ENCODE measurements around the gene CHFR. TPM values are rescaled to one million over a fixed set of nuclear protein-coding genes. Genes with fewer than 3 reads are reported as not detected.
"Not testable (repeated sequence)": the region's sequence is repeated elsewhere in the genome, so short reads cannot be mapped to it uniquely, and the experiment has no call there.

The CHFR gene
- total RNA-seq, 2 experiments from 2014 or later = 41.2 to 42.9 TPM

- H3K27me3 Mint-ChIP-seq; H3K4me3 Mint-ChIP-seq; H3K27ac Mint-ChIP-seq; intact Hi-C loops (cut with micrococcal nuclease); CTCF ChIA-PET; DNase-seq; H3K9me3 Mint-ChIP-seq: not testable (repeated sequence)
- H3K4me1 Mint-ChIP-seq (ENCODE audit: low read depth) = peaks cover 30% of the 10 kb centered on the region
- POLR2A ChIA-PET = interaction anchor here (1.1 kb wide), 1 partner anchor 51 kb away, joined by 3 read pairs; the partner anchor contains the start of gene CHFR
- H3K36me3 Mint-ChIP-seq = peaks cover 10% of the 10 kb centered on the region
Observed at GRCh38 chr12:132836230-132836629, 51.2 kb downstream of the CHFR start.

GRCh38 chr12:132835076-132836025 lies 52.1 kb downstream of the CHFR start:
- POLR2A ChIA-PET = no interaction called here
- H3K4me3 Mint-ChIP-seq = peak overlapping the region; percentile 16

GRCh38 chr12:132834181-132834711 lies 53.2 kb downstream of the CHFR start:
- no peaks in the 10 kb centered on the region for H3K9me3 Mint-ChIP-seq
- H3K36me3 Mint-ChIP-seq = peaks cover 3% of the 10 kb centered on the region
- no peaks in the 10 kb centered on the region for H3K27me3 Mint-ChIP-seq
- H3K4me1 Mint-ChIP-seq (ENCODE audit: low read depth) = peaks cover 34% of the 10 kb centered on the region
- H3K4me3 Mint-ChIP-seq = peak overlapping the region; percentile 49
- ChIA-PET CTCF (interaction anchor here (1.7 kb wide), 1 partner anchor 71 kb away, joined by 7 read pairs; no protein-coding TSS in a partner anchor), POLR2A (no interaction called here)
- intact Hi-C loops (cut with micrococcal nuclease) = no loop called here
- peak; percentile 63 for DNase-seq
- peak overlapping the region; percentile 94 for H3K27ac Mint-ChIP-seq

More at GRCh38 chr12:132835076-132836025, 52.1 kb downstream of the CHFR start:
- peak overlapping the region; percentile 94 for H3K27ac Mint-ChIP-seq
- no peaks in the 10 kb centered on the region for H3K9me3 Mint-ChIP-seq
- peaks cover 30% of the 10 kb centered on the region for H3K4me1 Mint-ChIP-seq (ENCODE audit: low read depth)
- H3K36me3 Mint-ChIP-seq = peaks cover 7% of the 10 kb centered on the region
- CTCF ChIA-PET = no interaction called here
- DNase-seq = no peak
- no peaks in the 10 kb centered on the region for H3K27me3 Mint-ChIP-seq
- intact Hi-C loops (cut with micrococcal nuclease) = no loop called here

DNA sequence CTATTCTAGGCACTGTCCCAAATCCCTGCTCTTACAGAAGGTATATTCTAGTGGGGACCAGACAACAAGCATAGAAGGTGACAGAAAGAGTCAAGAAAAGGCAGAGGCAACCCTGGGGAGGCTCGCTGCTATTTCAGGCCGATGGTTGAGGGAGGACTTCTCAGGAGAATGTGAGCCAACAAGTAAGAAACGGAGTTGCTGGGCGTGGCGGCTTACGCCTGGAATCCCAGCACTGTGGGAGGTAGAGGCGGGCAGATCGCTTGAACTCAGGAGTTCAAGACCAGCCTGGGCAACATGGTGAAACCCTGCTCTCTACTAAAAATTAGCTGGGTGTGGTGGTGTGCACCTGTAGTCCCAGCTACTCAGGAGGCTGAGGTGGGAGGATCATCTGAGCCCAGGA lies 54.1 kb downstream of the CHFR start:
- H3K4me1 Mint-ChIP-seq (ENCODE audit: low read depth) = peaks cover 35% of the 10 kb centered on the region
- H3K9me3 Mint-ChIP-seq = no peaks in the 10 kb centered on the region
- POLR2A ChIA-PET = no interaction called here
- intact Hi-C loops (cut with micrococcal nuclease) = no loop called here
- H3K27ac Mint-ChIP-seq = peak overlapping the region; percentile 94
- DNase-seq = no peak
- CTCF ChIA-PET = interaction anchor here (1.7 kb wide), 1 partner anchor 72 kb away, joined by 7 read pairs; no protein-coding TSS in a partner anchor
- H3K4me3 Mint-ChIP-seq = no peak overlapping the region
- no peaks in the 10 kb centered on the region for H3K27me3 Mint-ChIP-seq
- peaks cover 2% of the 10 kb centered on the region for H3K36me3 Mint-ChIP-seq

GRCh38 chr12:132831771-132832170 lies 55.6 kb downstream of the CHFR start:
- Mint-ChIP-seq H3K4me1 (ENCODE audit: low read depth) (peaks cover 45% of the 10 kb centered on the region), H3K36me3 (peaks cover 12% of the 10 kb centered on the region), H3K27me3 (no peaks in the 10 kb centered on the region), H3K9me3 (no peaks in the 10 kb centered on the region), H3K4me3 (no peak overlapping the region), H3K27ac (no peak overlapping the region)
- intact Hi-C loops (cut with micrococcal nuclease) = no loop called here
- no peak for DNase-seq
- CTCF ChIA-PET = no interaction called here
- POLR2A ChIA-PET = no interaction called here

DNA sequence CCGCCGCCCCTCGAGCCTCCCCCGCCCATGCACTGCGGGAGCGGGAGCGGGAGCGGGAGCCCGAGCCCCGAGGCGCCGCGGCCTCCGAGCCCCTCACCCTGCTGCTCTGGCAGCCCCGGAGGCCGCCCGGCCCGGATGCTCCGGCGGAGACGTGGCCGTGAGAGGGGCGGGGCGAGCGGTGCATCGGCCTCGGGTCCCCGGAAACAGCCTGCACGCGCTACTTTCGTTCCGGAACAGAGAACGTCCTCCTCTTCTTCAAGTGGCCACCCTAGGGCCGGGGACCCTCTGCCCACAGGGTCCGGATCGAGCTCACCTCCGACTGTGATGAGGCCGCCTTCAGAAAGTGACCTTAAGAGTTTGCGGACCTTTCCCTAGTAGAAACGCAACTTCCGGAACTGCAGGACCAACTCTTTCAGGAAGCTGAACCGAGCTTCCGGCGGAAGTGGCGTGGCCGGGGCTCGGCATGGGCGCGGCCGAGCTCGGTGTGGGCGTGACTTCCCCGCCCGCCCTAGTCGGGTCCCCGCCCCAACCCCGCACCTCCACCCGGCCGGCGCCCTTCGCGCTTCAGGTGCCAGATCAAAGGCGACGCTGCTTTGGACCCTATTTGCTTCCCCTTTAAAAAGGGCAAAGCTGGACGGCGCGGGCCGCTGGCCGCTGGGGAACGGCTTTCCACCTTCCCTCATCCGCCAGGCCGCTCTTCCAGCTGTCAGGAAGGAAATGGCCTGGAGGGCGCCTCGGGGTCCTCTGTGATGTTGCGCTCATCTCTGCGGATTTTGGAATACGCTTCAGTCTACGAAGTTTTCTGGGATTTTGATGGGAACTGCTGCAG lies 58.5 kb downstream of the CHFR start, which contains the start of gene GOLGA3:
TSS of gene GOLGA3 (minus strand) at position 164 of the 829 bp plus-strand sequence. CDS start 6,741 bp downstream, outside the sequence.
- H3K36me3 Mint-ChIP-seq = peaks cover 27% of the 10 kb centered on the region
- POLR2A ChIA-PET = interaction anchor here (0.6 to 0.9 kb wide), 4 partner anchors 9 to 157 kb away, joined by 3 to 4 read pairs (median 3); partner anchors contain the start of gene ZNF26
- H3K27ac Mint-ChIP-seq = peak within 1 kb of the TSS; percentile 100
- peaks cover 50% of the 10 kb centered on the region for H3K4me1 Mint-ChIP-seq (ENCODE audit: low read depth)
- CTCF ChIA-PET = interaction anchor here (2.5 kb wide), 1 partner anchor 76 kb away, joined by 13 read pairs; no protein-coding TSS in a partner anchor
- DNase-seq = peak; percentile 96
- H3K4me3 Mint-ChIP-seq = peak within 1 kb of the TSS; percentile 96
- H3K27me3 Mint-ChIP-seq = no peaks in the 10 kb centered on the region
- H3K9me3 Mint-ChIP-seq = no peaks in the 10 kb centered on the region
- intact Hi-C loops (cut with micrococcal nuclease) = loop anchor here (1.0 to 2.0 kb wide), 5 partner anchors 58 to 251 kb away; partner anchors contain the start of genes ANKLE2, CHFR, ZNF140 and ZNF84

DNA sequence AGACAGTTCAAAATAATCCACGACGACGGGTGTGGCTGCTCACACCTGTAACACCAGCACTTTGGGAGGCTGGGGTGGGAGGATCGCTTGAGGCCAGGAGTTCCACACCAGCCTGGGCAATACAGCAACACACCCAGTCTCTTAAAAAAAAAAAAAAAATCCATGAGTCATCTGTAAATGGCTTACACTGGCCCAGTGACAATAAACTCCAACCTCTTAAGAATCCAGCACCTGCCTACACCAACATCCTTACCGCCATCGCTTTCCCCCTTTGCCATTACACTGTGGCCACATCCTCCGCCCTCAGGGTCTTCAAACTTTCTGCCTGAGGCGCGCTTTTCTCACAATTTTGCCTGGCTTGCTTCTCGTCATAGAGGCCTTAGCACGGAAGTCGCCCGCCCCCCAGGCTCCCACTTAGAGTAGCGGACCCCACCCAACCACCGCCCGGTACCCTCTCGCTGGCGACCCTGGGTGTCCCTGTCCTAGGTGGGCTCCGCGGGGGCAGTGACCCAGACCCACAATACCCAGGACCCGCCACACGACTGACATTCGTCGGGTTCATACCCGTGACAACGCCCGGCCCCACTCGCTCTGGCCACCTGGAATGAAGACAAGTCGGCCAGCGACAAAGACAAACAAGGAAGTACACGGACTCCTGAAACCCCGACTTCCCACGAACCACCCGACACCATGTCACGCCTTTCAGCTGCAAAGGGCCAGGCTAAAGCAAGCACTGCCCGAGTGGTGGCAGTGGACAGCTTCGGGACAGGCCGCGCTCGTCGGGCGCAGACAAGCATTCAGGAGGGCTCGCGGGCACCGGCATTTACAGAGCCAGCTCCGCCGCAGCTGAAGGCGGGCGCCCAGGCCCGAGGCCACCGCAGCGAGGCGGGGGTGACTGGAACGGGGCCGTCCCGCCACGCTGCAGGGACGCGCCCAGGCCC lies 59.4 kb downstream of the CHFR start:
- DNase-seq = peak; percentile 31
- Mint-ChIP-seq H3K4me3 (peak overlapping the region; percentile 88), H3K36me3 (peaks cover 27% of the 10 kb centered on the region)

DNA sequence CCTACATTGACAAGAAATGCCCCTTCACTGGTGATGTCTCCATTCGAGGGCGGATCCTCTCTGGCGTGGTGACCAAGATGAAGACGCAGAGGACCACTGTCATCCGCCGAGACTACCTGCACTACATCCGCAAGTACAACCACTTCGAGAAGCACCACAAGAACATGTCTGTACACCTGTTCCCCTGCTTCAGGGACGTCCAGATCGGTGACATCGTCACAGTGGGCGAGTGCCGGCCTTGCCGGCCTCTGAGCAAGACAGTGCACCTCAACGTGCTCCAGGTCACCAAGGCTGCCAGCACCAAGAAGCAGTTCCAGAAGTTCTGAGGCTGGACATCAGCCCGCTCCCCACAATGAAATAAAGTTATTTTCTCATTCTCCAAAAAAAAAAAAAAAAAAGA lies 61.5 kb downstream of the CHFR start:
- CTCF ChIA-PET = no interaction called here
- peaks cover 43% of the 10 kb centered on the region for H3K4me1 Mint-ChIP-seq (ENCODE audit: low read depth)

More for the DNA sequence above, 59.4 kb downstream of the CHFR start:
- ChIA-PET CTCF (interaction anchor here (2.5 kb wide), 1 partner anchor 77 kb away, joined by 13 read pairs; no protein-coding TSS in a partner anchor), POLR2A (interaction anchor here (0.6 to 0.9 kb wide), 3 partner anchors 8 to 54 kb away, joined by 3 to 4 read pairs (median 3); no protein-coding TSS in a partner anchor)
- Mint-ChIP-seq H3K27me3 (no peaks in the 10 kb centered on the region), H3K4me1 (ENCODE audit: low read depth) (peaks cover 43% of the 10 kb centered on the region), H3K27ac (peak overlapping the region; percentile 83), H3K9me3 (no peaks in the 10 kb centered on the region)
- intact Hi-C loops (cut with micrococcal nuclease) = loop anchor here (2.0 kb wide), 2 partner anchors 67 to 81 kb away; partner anchors contain the start of gene ANKLE2

GRCh38 chr12:132825089-132825488 lies 62.3 kb downstream of the CHFR start:
- POLR2A ChIA-PET = no interaction called here
- H3K27ac Mint-ChIP-seq = no peak overlapping the region
- intact Hi-C loops (cut with micrococcal nuclease) = no loop called here
- H3K36me3 Mint-ChIP-seq = peaks cover 35% of the 10 kb centered on the region
- CTCF ChIA-PET = no interaction called here
- no peak overlapping the region for H3K4me3 Mint-ChIP-seq
- no peak for DNase-seq
- no peaks in the 10 kb centered on the region for H3K9me3 Mint-ChIP-seq
- no peaks in the 10 kb centered on the region for H3K27me3 Mint-ChIP-seq
- peaks cover 43% of the 10 kb centered on the region for H3K4me1 Mint-ChIP-seq (ENCODE audit: low read depth)

More for the DNA sequence above, 61.5 kb downstream of the CHFR start:
- Mint-ChIP-seq H3K27ac (no peak overlapping the region), H3K27me3 (no peaks in the 10 kb centered on the region), H3K4me3 (no peak overlapping the region), H3K9me3 (no peaks in the 10 kb centered on the region), H3K36me3 (peaks cover 30% of the 10 kb centered on the region)
- intact Hi-C loops (cut with micrococcal nuclease) = no loop called here
- POLR2A ChIA-PET = no interaction called here
- DNase-seq = no peak

GRCh38 chr12:132824053-132824452 lies 63.4 kb downstream of the CHFR start:
- Mint-ChIP-seq H3K4me1 (ENCODE audit: low read depth) (peaks cover 42% of the 10 kb centered on the region), H3K4me3 (no peak overlapping the region), H3K27me3 (no peaks in the 10 kb centered on the region), H3K27ac (no peak overlapping the region), H3K9me3 (no peaks in the 10 kb centered on the region), H3K36me3 (peaks cover 40% of the 10 kb centered on the region)
- CTCF ChIA-PET = no interaction called here
- intact Hi-C loops (cut with micrococcal nuclease) = no loop called here
- POLR2A ChIA-PET = no interaction called here
- DNase-seq = no peak

- ChIA-PET CTCF (interaction anchor here (1.0 kb wide), 1 partner anchor 50 kb away, joined by 3 read pairs; no protein-coding TSS in a partner anchor), POLR2A (no interaction called here)
- DNase-seq = no peak
- H3K4me1 Mint-ChIP-seq (ENCODE audit: low read depth) = peaks cover 5% of the 10 kb centered on the region
- intact Hi-C loops (cut with micrococcal nuclease) = no loop called here
- H3K27ac Mint-ChIP-seq = no peak overlapping the region
- no peaks in the 10 kb centered on the region for H3K27me3 Mint-ChIP-seq
- peaks cover 38% of the 10 kb centered on the region for H3K36me3 Mint-ChIP-seq
- H3K9me3 Mint-ChIP-seq = no peaks in the 10 kb centered on the region
- no peak overlapping the region for H3K4me3 Mint-ChIP-seq
Observed at GRCh38 chr12:132818562-132818961, 68.8 kb downstream of the CHFR start.

Data from activated CD4-positive, alpha-beta memory T cell treated with anti-CD3 and anti-CD28 coated beads for 36 hours (primary cell).